GM12892 (cell line): ENCODE data around the gene GALNT2.

Experiments used
- DNase-seq: peaks from one replicate; pipeline ENCODE4 v3.0.0; 2011; ENCODE audit not compliant: insufficient read length
- FAIRE-seq: peaks from 2 replicates; lab custom pipeline; 2011; peaks lifted over from hg19 to GRCh38; lab: Jason Lieb, UNC
- POLR2A ChIP-seq: IDR thresholded peaks from 2 replicates; pipeline ENCODE4 v1.6.1; 2011; ENCODE audit warnings: low read depth, low read length, control low read depth
- POLR2AphosphoS5 ChIP-seq: IDR thresholded peaks from 2 replicates; pipeline ENCODE4 v1.6.1; 2011; ENCODE audit warnings: low read depth, low read length, control low read depth
- TAF1 ChIP-seq: IDR thresholded peaks from 2 replicates; pipeline ENCODE4 v1.6.1; 2011; ENCODE audit warnings: low read depth, mild to moderate bottlenecking, control low read depth, low read length, borderline replicate concordance

The GALNT2 gene

GRCh38 chr1:230086151-230086550, 19.1 kb downstream of the GALNT2 start:
- TF ChIP-seq POLR2A (no peak), TAF1 (no peak), POLR2AphosphoS5 (no peak)
- FAIRE-seq = no peak

GRCh38 chr1:230087028-230087716, 20.1 kb downstream of the GALNT2 start:
- FAIRE-seq (no peak), DNase-seq (no peak)
- TF ChIP-seq POLR2A = no peak
- no peak for TF ChIP-seq POLR2AphosphoS5

More at GRCh38 chr1:230086151-230086550, 19.1 kb downstream of the GALNT2 start:
- no peak for DNase-seq

DNA sequence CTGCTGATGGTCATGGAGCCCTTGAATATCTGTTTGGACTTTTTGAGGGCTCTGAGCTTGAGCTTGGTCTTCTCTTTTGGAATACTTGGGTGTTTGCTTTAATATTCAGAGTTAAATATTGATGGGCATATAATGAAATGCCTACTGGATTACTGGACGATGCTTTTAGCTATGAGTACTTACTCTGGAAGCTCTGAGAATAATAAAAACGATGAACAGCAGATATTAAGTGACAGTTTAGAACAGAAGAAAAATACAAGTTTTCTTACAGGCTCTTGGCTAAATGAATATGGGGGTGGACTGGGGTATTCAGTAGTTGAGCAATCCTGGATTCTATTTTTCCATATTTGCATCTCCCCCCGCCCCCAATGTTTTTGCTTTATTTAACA, 20.7 kb downstream of the GALNT2 start:
- TF ChIP-seq TAF1 (no peak), POLR2A (no peak), POLR2AphosphoS5 (no peak)
- DNase-seq (no peak), FAIRE-seq (no peak)

DNA sequence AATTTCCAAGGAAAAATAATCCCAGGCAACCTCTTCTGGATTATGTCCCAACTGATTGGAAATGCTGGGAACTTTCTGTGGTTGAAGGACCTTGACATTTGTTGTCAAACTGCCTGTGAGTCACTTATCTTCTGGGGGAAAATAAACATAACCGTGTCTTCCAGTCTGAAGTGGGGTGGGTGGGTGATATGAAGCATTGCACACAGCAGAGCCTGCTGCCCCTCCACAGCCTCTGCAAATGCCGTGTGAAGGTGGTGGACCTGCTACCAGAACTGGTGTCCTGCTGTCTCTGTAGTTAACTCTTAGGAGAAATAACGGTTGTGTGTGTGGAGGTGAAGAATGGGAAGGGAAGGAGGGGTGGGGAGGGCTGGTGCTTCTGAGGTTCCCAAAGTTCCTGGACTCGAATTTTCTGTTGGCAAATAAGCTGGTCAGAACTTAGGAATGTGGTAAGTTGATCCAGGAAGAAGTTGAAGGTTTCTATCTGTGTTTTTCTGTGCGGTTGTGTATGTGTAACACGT, 23.2 kb downstream of the GALNT2 start:
- TF ChIP-seq TAF1 (no peak), POLR2AphosphoS5 (no peak), POLR2A (no peak)
- FAIRE-seq (no peak), DNase-seq (no peak)

DNA sequence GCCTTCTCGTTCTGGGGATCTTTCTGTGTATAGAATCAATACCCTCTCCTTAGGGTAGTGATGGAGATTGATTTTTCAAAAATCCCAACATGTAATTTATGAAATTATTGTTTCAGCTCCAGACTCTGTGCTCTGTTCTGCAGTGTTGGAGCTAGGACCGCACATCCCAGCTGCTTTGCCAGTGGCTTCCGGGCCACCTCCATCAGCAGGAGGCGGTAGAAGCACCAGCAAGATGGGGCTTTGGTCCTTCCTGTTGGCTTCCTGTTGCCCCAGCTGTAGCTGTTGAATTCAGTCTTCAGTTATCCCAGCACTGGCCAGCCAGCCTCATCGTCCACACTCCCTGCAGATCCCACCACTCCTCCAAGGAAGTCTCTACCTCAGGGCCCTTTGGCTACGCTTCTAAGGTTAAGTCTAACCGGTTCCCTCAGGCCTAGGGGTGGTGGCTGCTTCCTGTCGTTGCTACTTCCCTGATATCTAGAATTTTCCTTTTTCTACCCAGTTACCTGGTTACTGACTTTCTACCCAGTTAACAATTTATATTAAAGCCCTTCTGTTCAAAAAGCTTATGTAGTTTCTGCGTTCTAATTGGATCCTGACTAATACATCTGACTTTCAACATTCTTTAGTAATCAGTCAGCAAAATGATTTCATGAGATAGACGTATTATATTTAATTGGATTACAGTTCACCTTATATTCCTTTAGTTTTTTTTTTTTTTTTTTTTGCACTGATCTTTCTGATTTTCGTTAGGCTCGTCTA, 24.6 kb downstream of the GALNT2 start:
- FAIRE-seq (no peak), DNase-seq (no peak)
- no peak for TF ChIP-seq TAF1
- TF ChIP-seq POLR2AphosphoS5 = no peak
- TF ChIP-seq POLR2A = no peak

- no peak for DNase-seq
- no peak for TF ChIP-seq POLR2A
- TF ChIP-seq TAF1 = no peak
- no peak for TF ChIP-seq POLR2AphosphoS5
- no peak for FAIRE-seq
Observed at GRCh38 chr1:230094746-230095145, 27.7 kb downstream of the GALNT2 start.

GRCh38 chr1:230095938-230096337, 28.9 kb downstream of the GALNT2 start:
- TF ChIP-seq POLR2AphosphoS5 (no peak), POLR2A (no peak), TAF1 (no peak)
- DNase-seq = no peak
- FAIRE-seq = no peak

GRCh38 chr1:230097370-230097769, 30.3 kb downstream of the GALNT2 start:
- no peak for TF ChIP-seq POLR2AphosphoS5
- TF ChIP-seq TAF1 = no peak
- no peak for TF ChIP-seq POLR2A
- no peak for FAIRE-seq

GRCh38 chr1:230098723-230099122, 31.7 kb downstream of the GALNT2 start:
- FAIRE-seq (no peak), DNase-seq (no peak)
- no peak for TF ChIP-seq TAF1

More at GRCh38 chr1:230097370-230097769, 30.3 kb downstream of the GALNT2 start:
- no peak for DNase-seq

DNA sequence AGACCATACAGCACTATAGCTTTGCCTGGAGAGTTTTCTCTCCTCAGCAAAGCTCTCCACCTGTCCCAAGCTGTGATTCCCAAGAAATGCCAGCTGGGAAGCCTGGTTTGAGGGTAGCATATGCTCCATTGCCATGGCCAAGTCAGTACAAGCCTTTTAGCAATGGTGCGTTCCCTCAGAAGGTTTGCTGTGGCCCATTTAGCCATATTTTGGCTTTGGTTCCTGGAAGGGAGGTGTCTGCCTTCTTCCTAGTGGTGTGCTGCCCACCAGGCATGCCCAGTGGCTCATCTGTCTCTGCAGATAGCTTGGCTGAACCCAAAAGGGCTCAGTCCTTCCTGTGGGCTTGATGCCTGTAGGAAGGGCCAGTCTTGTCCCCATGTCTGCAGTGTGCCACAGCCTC, 32.4 kb downstream of the GALNT2 start:
- FAIRE-seq (no peak), DNase-seq (no peak)
- TF ChIP-seq POLR2A (no peak), POLR2AphosphoS5 (no peak), TAF1 (no peak)

DNA sequence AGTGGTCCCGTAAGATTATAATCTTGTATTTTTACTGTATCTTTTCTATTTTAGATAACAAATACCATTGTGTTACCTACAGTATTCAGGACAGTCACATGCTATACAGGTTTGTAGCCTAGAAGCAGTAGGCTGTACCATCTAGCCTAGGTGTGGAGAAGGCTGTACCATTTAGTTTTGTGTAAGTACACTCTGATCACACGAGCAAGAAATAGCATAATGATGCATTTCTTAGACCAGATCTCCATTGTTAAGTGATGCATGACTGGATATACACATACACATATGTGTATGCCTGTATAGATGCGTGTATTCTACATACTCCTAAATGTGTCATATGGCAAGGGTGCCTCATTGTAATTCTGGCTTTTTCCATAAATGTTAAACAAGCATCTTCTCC, 33.9 kb downstream of the GALNT2 start:
- FAIRE-seq (no peak), DNase-seq (no peak)
- TF ChIP-seq POLR2AphosphoS5 (no peak), POLR2A (no peak), TAF1 (no peak)

GRCh38 chr1:230101556-230101955, 34.5 kb downstream of the GALNT2 start:
- FAIRE-seq = no peak
- DNase-seq = no peak
- TF ChIP-seq POLR2A (no peak), POLR2AphosphoS5 (no peak), TAF1 (no peak)

GRCh38 chr1:230102046-230102445, 35.0 kb downstream of the GALNT2 start:
- DNase-seq (no peak), FAIRE-seq (no peak)
- TF ChIP-seq POLR2A (no peak), TAF1 (no peak), POLR2AphosphoS5 (no peak)
